Coronary artery (tissue), 2 donors: ENCODE measurements around the gene NWD2.

Source experiments
- DNase-seq: peaks from one replicate; pipeline ENCODE4 v3.0.0-alpha.2; 2017; ENCODE audit warnings: low spot score
- H3K27ac ChIP-seq, 2 donors: fragments of 200-600 bp; sonication (generic); one replicate each; pipeline ENCODE4 v1.5.1; 2016 to 2019
- H3K4me3 ChIP-seq: fragments of 200-600 bp; sonication (generic); 2 replicates; pipeline ENCODE4 v1.5.1; 2016; ENCODE audit warnings: mild to moderate bottlenecking, moderate library complexity
- TF ChIP-seq, protein P1 (sequence below): fragments of 200-600 bp; sonication (generic); IDR thresholded peaks from one replicate; pipeline ENCODE4 v1.5.1; 2019; ENCODE audit warnings: antibody characterized with exemption

NWD2 gene

DNA sequence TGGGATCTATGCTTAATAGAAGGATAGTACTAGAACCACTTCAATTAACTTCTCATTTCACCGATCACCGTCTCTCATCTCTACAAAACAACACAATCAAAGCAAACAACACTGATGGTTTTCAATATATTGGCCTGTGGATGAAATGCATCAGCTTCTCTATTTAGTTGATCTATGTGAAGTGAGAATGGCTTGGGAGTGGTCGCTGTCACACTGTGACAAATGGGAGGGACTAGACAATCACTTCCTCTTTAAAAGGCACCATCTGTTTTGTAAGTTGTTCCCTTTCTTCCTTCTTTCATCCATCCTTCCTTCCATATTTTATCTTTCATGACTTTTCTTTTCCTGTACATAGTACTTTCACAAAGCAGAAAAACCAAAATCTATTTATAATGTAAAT lies 23.9 kb upstream of the NWD2 start:
- no peak for DNase-seq
- no peak overlapping the region for H3K27ac ChIP-seq
- H3K4me3 ChIP-seq = no peak overlapping the region
- TF ChIP-seq, protein P1, sequence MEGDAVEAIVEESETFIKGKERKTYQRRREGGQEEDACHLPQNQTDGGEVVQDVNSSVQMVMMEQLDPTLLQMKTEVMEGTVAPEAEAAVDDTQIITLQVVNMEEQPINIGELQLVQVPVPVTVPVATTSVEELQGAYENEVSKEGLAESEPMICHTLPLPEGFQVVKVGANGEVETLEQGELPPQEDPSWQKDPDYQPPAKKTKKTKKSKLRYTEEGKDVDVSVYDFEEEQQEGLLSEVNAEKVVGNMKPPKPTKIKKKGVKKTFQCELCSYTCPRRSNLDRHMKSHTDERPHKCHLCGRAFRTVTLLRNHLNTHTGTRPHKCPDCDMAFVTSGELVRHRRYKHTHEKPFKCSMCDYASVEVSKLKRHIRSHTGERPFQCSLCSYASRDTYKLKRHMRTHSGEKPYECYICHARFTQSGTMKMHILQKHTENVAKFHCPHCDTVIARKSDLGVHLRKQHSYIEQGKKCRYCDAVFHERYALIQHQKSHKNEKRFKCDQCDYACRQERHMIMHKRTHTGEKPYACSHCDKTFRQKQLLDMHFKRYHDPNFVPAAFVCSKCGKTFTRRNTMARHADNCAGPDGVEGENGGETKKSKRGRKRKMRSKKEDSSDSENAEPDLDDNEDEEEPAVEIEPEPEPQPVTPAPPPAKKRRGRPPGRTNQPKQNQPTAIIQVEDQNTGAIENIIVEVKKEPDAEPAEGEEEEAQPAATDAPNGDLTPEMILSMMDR = no peak

DNA sequence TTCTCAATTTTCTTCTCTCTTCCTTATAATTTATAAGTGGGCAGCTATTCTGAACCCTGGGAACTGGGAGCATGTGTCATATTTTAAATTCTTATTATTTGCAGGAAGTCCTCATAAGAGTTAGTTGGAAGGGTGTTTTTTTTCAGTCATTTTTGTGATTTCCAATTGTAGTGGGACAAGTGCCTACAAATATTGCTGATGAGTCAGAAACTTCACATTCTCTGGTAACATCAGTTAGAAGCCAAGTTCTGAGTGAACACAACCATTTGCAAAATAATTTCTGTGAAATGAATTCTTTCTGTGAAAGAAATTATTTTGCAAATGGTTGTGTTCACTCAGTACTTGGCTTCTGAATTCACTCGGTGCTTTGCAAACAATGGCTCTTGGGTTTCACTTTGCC lies 20.8 kb upstream of the NWD2 start:
- DNase-seq = no peak
- TF ChIP-seq, protein P1 = no peak
- H3K27ac ChIP-seq = no peak overlapping the region
- H3K4me3 ChIP-seq = no peak overlapping the region

DNA sequence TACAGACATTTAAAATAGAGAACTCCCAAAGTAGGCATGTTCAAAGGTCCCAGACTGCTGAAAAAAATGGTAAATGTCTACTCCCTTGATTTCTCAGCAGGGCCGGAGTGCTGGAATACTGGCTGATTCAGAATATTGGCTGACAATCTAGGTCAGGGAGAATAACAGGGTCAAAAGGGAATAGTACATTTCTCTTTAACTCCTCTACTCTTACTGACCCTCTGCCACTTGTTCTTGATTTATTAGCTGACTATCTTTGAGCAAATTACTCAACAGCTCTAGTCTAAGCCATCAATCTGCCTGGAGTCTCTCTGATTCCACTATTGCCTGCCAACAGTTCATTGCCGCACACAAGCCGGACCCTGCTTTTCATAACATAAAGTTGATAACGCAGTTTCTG lies 19.7 kb upstream of the NWD2 start:
- H3K27ac ChIP-seq = no peak overlapping the region
- no peak overlapping the region for H3K4me3 ChIP-seq
- TF ChIP-seq, protein P1 = no peak
- DNase-seq = no peak

DNA sequence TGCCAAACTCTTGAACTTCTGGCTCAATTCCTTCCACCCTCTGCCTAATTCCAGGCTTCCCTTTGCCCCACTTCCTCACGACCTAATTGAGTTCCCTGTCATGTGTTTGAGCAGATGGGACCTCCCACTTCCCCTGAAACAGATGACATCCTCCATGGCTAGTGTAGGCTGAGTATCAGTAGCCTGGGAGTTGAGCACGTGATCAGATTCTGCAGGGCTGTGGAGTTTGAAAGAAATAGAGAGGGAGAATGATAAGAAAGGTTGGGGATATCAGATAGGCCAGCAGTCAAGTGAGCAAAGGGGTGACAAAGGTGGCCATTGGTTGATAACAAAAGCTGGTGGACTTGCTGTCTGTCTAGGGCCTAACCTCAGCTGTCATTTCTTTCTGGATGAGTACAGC lies 18.8 kb upstream of the NWD2 start:
- no peak for DNase-seq
- no peak overlapping the region for H3K4me3 ChIP-seq
- TF ChIP-seq, protein P1 = no peak
- no peak overlapping the region for H3K27ac ChIP-seq

DNA sequence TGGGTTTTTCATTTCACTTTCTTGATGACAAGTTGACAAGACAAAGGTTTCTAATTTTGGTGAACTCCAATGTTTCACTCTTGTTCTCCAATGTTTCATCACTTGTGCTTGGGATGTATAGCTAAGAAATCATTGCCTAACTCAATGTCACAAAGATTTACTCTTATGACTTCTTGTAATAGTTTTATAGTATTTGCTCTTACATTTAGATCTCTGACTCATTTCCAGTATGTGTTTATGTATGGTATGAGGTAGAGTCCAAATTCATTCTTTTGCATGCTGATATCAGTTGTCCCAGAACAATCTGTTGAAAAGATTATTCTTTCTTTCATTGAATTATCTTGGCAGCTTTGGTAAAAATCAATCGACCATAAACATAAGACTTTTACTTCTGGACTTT lies 12.2 kb upstream of the NWD2 start:
- DNase-seq = no peak
- Histone ChIP-seq H3K4me3 (no peak overlapping the region), H3K27ac (no peak overlapping the region)
- TF ChIP-seq, protein P1 = no peak

DNA sequence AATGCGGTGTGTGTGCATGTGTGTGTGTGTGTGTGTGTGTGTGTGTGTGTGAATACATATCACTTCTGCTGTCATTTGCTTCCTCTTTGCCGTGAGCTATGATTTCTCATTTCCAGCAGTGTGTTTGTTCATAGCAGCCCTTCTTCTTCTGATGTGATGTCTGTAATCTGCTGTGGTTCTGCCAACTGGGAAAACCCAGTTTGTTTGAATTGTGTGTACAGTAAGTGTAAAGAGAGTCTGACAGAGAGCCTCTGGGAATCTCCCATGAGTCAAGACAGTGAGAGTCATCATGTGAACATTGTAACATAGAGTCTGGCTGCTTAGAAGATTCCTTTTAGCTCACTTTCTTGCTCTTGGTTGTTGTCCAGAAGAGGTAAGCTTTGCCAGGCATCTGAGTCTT lies 8.4 kb upstream of the NWD2 start:
- no peak overlapping the region for H3K4me3 ChIP-seq
- TF ChIP-seq, protein P1 = no peak
- H3K27ac ChIP-seq = no peak overlapping the region
- no peak for DNase-seq

DNA sequence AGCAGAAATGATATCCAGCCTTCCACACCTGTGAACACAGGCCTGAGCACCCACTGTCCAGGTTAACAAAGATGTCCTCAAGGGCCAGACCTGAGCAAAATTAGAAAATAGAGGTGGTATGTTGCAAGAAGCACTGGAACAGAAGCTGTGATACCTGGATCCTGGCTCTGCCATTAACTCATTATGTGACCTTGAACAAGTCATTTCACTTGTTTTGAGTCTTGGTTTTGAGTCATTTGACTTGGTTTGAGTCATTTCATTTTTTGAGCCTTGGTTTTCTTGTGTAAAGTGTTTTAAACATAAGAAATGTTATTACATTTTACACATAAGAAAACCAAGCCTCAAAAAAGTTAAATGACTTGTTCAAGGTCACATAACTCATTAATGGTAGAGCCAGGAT lies 2.9 kb upstream of the NWD2 start:
- TF ChIP-seq, protein P1 = no peak
- DNase-seq = no peak
- no peak overlapping the region for H3K27ac ChIP-seq
- H3K4me3 ChIP-seq = no peak overlapping the region
